ENCODE measurements around the gene PCED1B.
"Not testable (repeated sequence)": the region's sequence is repeated elsewhere in the genome, so short reads cannot be mapped to it uniquely, and the experiment has no call there.

Gene PCED1B

DNA sequence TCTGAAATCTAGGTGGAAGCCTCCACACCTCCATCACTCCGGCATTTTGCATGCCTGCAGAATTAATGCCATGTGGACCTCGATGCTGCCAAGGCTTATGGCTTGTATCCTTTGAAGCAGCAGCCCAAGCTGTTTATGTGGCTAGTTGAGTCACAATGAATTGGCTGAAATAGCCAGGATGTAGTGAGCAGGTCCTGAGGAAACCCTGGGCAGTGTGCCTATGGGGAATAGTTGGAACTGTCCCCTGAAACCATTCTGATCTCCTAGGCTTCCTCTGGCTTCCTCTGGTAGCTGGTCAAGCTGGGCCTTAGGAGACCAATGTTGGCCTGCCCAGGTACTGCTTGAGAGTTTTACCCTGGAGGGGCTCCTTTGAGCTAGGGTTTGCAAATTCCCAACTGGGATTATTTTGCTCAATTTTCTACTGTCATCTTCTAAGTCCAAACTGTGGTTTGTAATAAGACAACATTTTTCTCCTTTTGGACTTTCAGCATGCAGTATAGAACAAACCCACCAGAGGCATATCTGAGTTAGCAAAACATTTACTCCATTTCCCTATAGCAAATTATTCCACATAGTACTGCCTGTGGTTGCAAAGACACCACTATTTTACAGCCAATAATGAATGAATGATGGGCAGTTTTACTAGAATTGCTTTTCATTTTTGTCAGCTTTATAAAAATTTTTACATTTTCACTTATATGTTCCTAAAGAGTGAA is 85.5 kb downstream of the PCED1B start:
- peak; percentile 13 for DNase-seq (ENCODE audit: low spot score)

DNA sequence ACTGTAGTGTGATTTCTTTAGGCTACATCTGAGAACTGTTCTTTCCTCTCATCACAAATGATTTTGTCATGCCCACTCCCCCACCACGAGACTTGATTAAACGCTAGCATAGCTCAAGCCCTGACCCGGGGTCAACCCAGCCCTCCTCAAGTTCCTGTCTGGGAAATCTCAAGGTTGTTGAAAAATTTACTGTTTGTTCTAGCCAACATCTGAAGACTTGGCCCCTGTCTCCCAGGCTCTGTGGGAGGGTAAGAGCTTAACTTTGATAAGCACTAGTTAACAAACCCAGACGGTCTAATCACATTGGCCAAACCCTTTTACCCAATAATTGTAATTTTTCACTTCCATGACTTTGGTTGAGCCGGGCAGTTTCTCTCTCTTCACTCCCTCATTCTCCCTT is 86.5 kb downstream of the PCED1B start:
- no peak for DNase-seq (ENCODE audit: low spot score)

DNA sequence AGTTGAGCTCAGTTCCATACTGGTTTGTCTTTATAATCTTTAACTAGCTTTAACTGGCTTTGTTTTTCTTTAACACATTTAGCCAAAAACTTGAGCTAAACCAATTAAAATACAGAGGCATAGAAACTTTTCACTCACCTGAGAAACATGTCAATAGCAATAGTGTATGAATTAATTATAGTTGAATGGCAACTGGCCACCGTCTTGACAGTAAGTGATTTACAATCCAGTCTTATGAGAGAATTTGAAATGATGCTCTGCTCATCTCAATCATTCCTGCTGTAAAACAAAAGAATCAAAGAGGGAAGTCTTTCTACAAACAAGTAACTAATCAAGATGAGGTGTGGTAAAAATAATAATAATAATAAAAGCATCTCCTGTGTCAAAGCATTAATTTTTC is 86.9 kb downstream of the PCED1B start:
- no peak for DNase-seq (ENCODE audit: low spot score)

DNA sequence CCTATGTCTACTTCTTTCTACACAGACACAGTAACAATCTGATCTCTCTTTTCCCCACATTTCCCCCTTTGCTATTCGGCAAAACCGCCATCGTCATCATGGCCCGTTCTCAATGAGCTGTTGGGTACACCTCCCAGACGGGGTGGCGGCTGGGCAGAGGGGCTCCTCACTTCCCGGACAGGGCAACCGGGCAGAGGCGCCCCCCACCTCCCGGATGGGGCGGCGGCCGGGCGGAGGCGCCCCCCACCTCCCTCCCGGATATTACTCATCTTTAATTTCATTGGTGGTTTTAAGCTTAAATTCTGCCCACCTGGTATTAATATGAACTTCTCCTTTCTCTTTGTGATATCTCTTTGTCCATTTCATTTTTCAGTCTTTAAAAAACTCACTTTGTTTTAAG is 90.9 kb downstream of the PCED1B start:
- DNase-seq (ENCODE audit: low spot score) = not testable (repeated sequence)

DNA sequence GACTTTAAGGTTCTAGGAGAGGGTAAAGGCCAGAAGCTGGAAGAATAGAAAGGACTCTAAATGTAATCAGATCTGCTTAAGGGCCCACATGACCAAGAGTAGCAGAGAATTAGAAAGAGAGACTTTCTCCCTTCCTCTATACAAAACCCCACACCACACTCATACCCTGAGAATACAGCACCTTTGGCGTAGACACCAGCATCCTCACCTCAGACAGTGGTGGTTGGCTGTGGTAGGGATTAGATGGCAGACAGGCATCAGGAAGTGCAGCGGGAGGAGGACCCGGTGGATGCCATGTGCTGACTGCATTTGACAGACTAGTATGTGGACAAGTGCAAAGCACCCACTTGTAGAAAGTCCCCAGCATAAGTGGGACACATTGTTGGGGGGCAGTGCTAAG is 98.6 kb downstream of the PCED1B start:
- DNase-seq (ENCODE audit: low spot score) = no peak

DNA sequence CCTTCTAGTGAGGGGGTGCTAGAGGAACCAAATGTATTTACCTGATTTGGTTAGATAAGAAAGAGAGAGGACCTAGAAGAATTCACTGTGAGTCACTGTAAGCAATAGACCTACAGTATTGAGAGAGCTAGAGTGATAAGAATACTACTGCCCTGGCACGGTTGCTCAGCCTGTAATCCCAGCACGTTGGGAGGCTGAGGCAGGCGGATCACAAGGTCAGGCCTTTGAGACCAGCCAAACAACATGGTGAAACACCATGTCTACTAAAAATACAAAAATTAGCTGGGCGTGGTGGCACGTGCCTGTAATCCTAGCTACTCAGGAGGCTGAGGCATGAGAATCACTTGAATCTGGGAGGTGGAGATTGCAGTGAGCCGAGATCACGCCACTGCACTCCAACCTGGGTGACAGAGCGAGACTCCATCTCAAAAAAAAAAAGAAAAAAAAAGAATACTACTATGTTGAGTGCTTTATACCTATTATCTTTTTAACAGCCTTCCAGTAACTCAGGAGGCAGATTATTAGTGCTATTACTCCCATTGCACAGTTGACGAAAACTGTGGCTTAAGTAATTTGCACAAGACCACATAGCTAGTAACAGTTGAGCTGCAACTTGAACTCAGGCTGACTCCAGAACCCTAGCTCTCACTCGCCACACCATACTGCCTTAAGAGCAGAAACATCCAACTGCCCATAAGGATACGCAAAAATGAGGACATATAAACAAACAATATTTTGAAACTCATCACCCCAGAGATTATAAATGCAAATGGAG is 102.9 kb downstream of the PCED1B start:
- DNase-seq (ENCODE audit: low spot score) = not testable (repeated sequence)

DNA sequence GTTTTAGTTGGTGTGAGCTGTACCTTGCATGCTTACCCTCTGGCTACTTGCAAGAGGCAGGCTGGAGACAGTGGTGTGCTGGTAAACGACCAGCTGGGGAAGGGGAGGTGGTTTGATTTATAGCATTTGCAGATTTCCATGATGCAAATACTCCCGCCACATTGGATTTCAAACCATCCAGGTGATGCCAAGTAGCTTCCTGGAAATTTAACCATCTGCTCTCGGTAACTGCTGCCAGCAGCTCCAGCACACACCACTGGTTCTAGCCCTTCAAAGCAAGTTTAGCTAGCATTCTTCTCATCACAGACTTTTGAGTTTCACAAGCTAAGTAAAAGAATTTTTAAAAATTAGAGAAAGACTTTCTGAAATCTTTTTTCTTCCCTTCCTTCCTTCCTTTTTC is 104.8 kb downstream of the PCED1B start:
- DNase-seq (ENCODE audit: low spot score) = no peak

DNA sequence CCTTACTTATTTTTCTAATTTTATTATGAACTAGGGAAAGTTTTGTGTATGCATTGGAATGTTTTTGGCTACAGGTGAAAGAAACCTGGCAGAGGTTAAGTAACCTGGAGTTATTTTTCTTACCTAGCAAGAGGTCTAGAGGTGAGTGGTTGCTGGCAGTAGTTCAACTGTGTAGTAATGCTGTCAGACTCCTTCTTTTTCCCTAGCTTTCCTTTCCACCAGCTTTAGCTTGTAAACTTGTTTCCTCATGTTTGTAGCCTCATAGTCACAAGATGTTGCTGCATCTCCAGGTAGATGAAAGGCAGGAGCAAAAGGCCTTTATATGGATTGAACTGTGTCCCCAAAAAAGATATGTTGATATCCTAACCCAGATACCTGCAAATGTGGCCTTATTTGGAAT is 105.4 kb downstream of the PCED1B start:
- no peak for DNase-seq (ENCODE audit: low spot score)

DNA sequence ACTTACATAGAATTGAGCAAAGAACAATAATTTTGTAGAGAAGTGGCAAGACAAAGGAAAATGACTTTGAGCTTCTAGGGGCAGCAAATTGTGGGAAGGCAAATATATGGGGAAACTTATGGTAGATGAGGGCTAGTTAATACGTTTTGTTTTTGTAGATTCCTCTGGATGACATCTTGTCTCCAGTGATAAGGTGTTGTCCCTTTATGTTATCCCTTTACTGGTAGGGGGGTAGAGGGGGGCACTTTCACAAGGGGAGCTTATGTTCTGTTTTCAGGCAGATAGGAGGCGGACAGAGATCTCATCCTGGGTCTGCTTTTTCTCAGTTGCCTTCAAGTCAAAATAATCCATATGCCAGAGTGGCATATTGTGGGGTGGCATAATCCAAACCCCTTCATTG is 106.8 kb downstream of the PCED1B start:
- DNase-seq (ENCODE audit: low spot score) = no peak

DNA sequence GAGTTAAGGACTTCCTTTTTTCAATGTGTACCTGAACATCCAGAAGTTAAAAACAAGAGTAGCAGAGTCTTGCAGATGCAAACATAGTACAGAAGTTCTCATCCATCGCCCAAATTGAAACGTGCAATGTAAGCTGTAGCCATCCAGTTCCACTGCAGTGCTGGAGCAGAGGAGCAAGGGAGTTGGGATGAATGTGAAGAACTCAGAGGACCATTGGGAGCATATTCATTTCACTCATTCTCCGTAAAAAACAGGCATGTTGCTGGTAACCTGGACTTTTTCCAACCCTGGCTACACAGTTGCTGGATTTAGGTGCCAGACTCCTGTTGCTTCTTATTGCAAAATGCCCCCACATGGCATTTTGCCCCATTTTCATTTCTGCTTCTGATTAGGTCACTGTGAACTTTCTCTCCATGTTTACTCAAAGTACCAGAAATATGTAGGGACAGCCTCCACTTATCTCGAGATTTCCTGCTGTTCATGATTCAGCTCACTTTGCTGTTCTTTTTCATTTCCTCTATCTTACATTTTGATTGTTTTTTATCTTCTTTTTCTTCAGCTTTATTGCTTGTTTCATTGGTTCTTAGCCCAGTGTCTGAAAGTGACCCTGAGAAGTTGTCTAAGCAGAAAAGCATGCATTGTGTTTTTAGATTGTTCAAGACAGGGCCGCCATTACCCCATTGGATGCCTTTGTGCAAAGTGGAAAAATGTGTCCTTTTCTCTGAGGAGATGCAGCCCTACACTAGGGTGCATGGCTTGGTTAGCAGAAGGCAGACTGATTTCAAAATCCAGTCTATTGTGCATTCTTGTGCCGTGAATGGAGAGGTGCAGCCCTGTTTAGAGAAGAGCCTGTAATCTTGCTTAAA is 109.4 kb downstream of the PCED1B start:
- DNase-seq (ENCODE audit: low spot score) = peak; percentile 35

DNA sequence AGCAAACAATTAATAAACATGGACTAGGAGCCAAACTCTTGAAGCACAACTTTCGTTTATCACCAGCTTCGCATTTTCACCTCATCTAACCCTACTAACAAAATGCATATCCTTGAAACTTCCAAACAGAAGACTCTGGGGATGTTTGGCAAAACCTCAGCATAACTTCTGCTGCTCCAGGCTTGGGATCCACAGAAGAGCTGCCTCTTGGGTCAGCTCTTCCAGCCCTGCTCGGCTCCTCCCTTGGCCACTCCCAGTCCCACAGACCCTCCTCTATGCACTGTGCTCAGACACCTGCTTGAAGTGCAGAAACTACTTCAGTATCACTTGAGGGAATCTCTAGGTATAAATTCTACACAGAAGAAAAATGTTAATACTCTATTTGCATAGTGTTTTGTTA is 110.3 kb downstream of the PCED1B start:
- DNase-seq (ENCODE audit: low spot score) = no peak

DNA sequence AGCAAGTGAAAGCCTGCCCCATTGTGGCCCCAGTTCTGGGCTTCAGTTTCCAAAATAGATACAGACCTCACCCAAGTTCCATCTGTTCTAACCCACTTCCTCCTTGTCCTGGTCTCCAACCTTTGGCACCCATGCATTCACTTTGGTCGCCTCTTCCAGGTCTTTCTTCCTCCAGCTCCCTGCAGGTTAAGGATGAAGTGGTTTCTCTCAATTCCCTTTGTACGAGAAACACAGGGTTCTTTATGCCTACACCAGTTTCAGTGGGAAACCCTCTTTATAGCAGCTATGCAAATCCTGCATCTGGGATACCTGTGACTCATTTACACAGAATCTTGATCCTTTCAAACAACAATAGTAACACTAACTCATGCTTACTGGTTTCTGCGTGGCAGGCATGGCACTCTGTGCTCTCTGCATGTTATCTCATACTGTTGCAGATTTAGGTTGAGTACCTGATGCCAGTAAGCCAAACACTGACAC is 110.9 kb downstream of the PCED1B start:
- DNase-seq (ENCODE audit: low spot score) = peak; percentile 14

DNA sequence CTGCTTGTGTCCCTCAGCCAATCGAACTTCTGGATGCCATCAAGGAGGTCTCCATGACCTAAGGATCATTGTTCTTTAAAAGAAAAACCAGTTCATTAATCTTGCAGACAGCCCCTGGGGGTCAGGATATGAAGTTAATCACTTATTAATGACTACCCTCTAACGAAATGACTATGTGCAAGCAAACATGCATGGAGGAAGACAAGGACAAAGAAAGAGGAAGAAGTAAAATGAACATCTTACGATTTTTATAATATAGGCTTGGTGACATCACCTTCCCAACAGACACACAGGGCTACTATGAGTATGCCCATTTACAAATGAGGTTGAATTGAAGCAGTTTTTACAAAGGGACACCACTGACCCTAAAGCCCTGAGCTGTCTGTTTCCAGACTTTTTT is 111.5 kb downstream of the PCED1B start:
- no peak for DNase-seq (ENCODE audit: low spot score)

DNA sequence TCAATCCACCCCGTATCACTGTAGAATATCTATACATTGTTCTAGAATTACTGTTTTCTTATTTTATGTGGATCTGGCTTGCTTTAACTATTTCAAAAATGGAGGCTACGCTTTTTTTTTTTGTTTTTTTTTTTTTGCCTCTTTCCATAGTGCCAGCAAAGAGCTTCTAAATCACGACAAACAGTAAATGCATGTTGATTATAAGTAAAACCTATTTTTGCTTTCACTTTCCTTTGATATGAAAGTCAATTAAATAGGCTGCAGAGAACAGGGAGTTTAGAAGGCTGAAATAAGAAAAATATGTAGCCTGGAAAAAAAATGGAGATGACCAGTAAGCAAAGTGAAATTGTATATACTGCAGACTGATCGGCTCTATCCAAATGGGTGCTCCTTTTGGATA is 112.6 kb downstream of the PCED1B start:
- no peak for DNase-seq (ENCODE audit: low spot score)

DNA sequence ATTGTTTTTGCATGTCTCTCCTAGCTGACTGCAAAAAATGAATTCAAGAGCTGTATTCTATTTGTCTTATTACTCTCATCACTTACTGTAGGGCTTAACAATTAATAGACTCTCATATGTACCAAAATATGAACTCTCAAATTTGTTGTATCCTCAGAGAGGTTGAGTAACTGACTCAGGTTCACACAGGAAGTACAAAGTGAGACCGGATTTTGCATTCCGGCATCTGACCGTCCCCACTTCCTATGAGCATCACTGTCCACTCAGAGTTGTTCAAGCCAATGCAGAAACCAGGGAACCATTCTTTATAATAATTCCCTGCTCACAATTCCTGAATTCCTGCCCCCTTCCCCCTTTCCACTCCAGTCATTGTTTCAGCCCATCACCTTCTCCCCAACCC is 113.6 kb downstream of the PCED1B start:
- DNase-seq (ENCODE audit: low spot score) = no peak

DNA sequence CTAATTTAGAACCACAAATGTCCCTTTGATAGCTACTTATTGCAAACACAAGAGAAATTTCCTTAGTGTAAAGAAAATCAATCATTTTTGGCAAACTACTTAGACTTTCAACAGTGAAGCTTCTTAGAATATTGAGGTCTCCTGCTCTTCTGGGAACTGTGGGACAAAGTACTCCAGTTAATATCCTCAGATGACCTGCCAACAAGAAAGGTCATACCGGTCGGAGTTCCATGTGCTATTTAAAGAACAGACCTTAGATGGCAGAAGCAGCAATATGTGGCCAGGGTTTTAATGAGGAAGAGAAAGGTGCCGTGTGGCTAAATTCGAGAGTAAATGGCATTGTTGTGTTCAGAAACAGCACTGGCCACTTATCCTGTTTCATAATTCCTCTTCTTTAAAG is 115.1 kb downstream of the PCED1B start:
- DNase-seq (ENCODE audit: low spot score) = no peak

DNA sequence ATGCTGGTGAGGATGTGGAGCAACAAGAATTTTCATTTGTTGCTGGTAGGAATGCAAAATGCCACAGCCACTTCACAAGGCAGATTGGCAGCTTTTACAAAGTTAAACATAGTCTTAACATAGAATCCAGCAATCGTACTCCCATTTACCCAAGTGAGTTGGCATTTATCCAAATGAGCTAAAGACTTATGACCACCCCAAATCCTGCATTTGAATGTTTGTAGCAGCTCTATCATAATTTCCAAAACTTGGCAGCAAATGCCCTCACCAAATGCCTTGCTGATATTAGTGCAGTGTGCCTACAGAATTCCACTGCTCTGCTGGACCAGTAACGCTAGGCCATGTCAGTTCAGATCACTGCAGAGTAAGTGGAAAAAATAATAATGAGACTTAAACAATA is 121.0 kb downstream of the PCED1B start:
- no peak for DNase-seq (ENCODE audit: low spot score)

DNA sequence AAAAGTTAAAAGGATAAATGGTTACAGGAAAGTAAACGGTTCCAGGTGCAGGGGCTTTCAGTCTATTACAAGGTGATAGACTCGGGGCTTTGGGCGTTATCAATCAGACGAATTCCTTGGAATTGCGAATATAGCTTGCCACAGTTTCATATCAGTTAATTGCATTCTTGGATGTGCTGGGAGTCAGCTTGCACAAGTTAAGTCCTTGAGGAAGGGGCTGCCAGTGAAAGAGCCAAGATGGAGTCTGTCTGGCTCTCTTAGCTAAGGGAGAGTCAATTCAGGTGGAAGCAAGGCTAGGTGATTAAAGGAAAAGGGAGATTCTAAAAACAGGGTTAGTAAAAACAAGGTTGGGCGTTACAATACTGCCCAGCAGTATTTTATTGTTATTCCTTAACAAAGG is 121.8 kb downstream of the PCED1B start:
- not testable (repeated sequence) for DNase-seq (ENCODE audit: low spot score)

DNA sequence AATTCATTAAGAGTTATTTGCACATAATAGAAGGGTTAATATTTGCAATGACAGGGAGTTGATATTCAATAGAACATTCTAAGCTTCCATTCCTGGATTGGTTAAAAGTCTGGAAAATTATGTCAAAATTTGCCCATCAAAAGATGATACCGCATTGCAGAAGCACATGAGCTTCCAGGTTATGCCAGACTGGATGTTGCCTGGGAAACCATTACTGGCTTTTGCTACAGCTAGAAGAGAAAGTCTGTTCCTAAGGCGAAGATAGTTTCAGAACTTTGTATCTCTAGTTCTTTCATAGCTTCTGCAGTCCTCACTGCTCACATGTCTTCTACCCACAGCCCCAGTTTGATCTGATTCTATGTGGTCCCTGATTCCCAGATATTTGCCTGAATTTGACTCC is 122.8 kb downstream of the PCED1B start:
- DNase-seq (ENCODE audit: low spot score) = no peak

DNA sequence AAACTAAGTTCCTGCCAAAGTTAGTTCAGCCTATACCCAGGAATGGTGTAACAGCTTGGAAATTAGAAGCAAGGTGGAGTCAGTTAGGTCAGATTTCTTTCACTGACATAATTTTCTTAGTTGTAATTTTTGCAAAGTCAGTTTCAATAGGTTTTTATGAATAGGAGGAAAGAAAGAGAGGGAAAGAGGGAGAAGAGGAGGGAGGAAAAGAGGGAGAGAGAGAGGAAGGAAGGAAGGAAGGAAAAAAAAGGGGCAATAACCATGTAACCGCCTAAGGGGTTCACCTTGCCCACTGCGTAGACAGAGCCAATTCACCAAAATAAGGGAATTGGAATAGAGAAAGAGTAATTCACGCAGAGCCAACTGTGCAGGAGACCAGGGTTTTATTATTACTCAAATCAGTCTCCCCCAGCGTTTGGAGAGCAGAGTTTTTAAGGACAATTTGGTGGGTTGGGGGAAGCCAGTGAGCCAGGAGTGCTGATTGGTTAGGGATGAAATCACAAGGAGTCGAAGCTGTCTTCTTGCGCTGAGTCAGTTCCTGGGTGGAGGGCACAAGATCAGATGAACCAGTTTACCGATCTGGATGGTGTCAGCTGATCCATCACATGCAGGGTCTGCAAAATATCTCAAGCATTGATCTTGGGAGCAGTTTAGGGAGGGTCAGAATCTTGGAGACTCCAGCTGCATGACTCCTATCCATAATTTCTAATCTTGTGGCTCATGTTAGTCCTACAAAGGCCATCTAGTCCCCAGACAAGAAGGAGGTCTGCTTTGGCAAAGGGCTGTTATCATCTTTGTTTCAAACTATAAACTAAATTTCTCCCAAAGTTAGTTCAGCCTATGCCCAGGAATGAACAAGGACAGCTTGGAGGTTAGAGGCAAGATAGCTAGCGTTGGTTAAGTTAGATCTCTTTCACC is 126.4 kb downstream of the PCED1B start:
- no peak for DNase-seq (ENCODE audit: low spot score)
